OCI-LY7 (cell line): ENCODE data around the gene ARHGEF10L. TPM values are rescaled to one million over a fixed set of nuclear protein-coding genes. Genes with fewer than 3 reads are reported as not detected.

Experiments
- BruUV-seq: library from RNA; stranded (reverse); fragments of 400-500 nt; replicated peaks from 2 replicates; lab custom pipeline; 2021; lab: Mats Ljungman, UMichigan
- CTCF ChIA-PET: fragments of 300-600 bp; sonication (Branson Sonifier 250); formaldehyde crosslinking; loops from one replicate; lab custom pipeline; 2022; ENCODE audit warnings: antibody characterized with exemption; ENCODE audit not compliant: unreplicated experiment; lab: Charles Lee
- POLR2A ChIA-PET: fragments of 300-600 bp; sonication (Branson Sonifier 250); formaldehyde crosslinking; loops from one replicate; lab custom pipeline; 2022; ENCODE audit warnings: antibody characterized with exemption; lab: Charles Lee
- DNase-seq: peaks from one replicate; pipeline ENCODE4 v3.0.0-alpha.2; 2015; ENCODE audit warnings: low spot score
- H2AFZ ChIP-seq: fragments of 200-600 bp; sonication (generic), shearing (Covaris generic); 2 replicates; pipeline ENCODE4 v1.6.1; 2014; ENCODE audit warnings: mild to moderate bottlenecking, antibody characterized with exemption, low read length, moderate library complexity
- H3K27ac ChIP-seq: fragments of 200-600 bp; sonication (generic); 2 replicates; pipeline ENCODE4 v1.5.1; 2014; ENCODE audit warnings: mixed run types, low read depth, mild to moderate bottlenecking, moderate library complexity, low read length, inconsistent platforms; ENCODE audit not compliant: poor library complexity, severe bottlenecking
- H3K36me3 ChIP-seq: fragments of 200-600 bp; sonication (generic); 2 replicates; pipeline ENCODE4 v1.6.1; 2014; ENCODE audit warnings: mild to moderate bottlenecking, antibody characterized with exemption, low read length, moderate library complexity, mixed read lengths; ENCODE audit not compliant: insufficient read depth
- H3K4me1 ChIP-seq: fragments of 200-600 bp; sonication (generic); 2 replicates; pipeline ENCODE4 v1.5.1; 2014; ENCODE audit warnings: mild to moderate bottlenecking, low read length; ENCODE audit not compliant: insufficient read depth, poor library complexity, severe bottlenecking
- H3K4me2 ChIP-seq: fragments of 200-600 bp; sonication (generic); 2 replicates; pipeline ENCODE4 v1.6.1; 2014; ENCODE audit warnings: mild to moderate bottlenecking, low read length
- H3K4me3 ChIP-seq: fragments of 200-600 bp; sonication (generic); 2 replicates; pipeline ENCODE4 v1.5.1; 2014; ENCODE audit warnings: mild to moderate bottlenecking, low read depth, low read length; ENCODE audit not compliant: poor library complexity, severe bottlenecking
- H3K79me2 ChIP-seq: fragments of 200-600 bp; sonication (generic); 2 replicates; pipeline ENCODE4 v1.6.1; 2016; ENCODE audit warnings: low read depth, mild to moderate bottlenecking, low read length, moderate library complexity, mixed read lengths; ENCODE audit not compliant: insufficient read depth
- H3K9me2 ChIP-seq: fragments of 200-600 bp; sonication (generic); 2 replicates; pipeline ENCODE4 v1.6.1; 2016; ENCODE audit warnings: mild to moderate bottlenecking, low read length, mixed read lengths; ENCODE audit not compliant: insufficient read depth
- H3K9me3 ChIP-seq: fragments of 200-600 bp; sonication (generic); 2 replicates; pipeline ENCODE4 v1.6.1; 2014; ENCODE audit warnings: mild to moderate bottlenecking, mixed run types, low read length, mixed read lengths
- H4K20me1 ChIP-seq: fragments of 200-600 bp; sonication (generic); 2 replicates; pipeline ENCODE4 v1.6.1; 2014; ENCODE audit warnings: mild to moderate bottlenecking, antibody characterized with exemption, low read length, moderate library complexity, mixed read lengths; ENCODE audit not compliant: insufficient read depth
- EZH2phosphoT487 ChIP-seq: fragments of 200-600 bp; sonication (generic); IDR thresholded peaks from 2 replicates; pipeline ENCODE4 v1.6.1; 2018; ENCODE audit warnings: low read depth, borderline replicate concordance, mild to moderate bottlenecking, mixed run types, antibody characterized with exemption, low read length, moderate library complexity, mixed read lengths
- intact Hi-C: fragments of 100-400 bp; cut with micrococcal nuclease; formaldehyde crosslinking; loops from one replicate; pipeline ENCODE4 v1.10.0; 2022; ENCODE audit not compliant: unreplicated experiment
- total RNA-seq, 2 experiments: library from RNA; depleted of rRNA in 1 of 2; stranded (reverse); fragments of >200 nt in 1 of 2; shearing (Covaris generic) in 1 of 2; gene quantifications; 2 replicates each; pipeline ENCODE4 v1.2.3, GENCODE V29; 2014 to 2022
- TF ChIP-seq, protein P1 (sequence below): fragments of 200-600 bp; sonication (generic); conservative IDR thresholded peaks from 2 replicates; pipeline ENCODE4 v1.5.1; 2014; ENCODE audit warnings: mild to moderate bottlenecking, antibody characterized with exemption, low read length, moderate library complexity, mixed read lengths

ARHGEF10L gene
- total RNA-seq, 2 experiments from 2014 or later = 2.4 TPM; not detected in 1

DNA sequence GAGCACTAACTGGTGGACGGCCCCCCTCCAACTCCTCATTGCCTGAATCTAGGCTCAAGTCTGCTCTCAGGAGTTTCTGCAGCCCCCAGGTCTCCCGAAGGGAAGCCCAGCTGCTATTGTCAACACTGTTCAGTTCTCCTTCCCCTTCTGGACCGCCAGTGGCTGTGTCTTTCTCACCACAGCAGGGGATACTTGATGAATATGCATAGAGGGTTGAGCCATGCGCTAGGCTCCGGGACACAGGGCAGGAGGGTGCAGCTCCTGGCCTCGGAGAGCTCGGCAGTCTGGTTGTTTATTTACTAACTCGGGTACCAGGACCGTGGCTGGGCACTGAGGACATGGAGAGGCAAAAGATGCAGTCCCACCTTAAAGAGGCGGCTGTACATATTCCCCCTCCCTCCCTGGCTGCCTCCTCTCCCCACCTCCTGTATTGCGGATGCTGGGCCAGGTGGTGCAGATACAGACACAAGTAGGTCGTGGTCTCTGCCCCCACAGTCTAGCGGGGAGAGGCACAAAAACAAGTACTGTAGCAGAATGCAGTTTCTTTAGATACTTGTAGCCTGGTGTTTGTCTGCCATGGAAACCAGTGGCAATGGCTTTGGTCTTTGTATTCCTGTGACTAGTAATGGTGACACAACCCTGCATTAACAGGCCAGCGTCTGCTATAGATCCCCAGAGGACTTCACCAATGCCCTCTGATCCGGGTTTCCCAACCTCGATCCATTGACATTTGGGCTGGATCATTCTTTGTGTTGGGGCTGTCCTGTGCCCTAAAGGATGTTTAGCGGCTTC is 26.2 kb downstream of the ARHGEF10L start:
- H3K4me3 ChIP-seq = no peak overlapping the region
- no peaks in the 10 kb centered on the region for H3K9me2 ChIP-seq
- H3K27ac ChIP-seq = no peak overlapping the region
- ChIA-PET POLR2A (no interaction called here), CTCF (no interaction called here)
- no peak for DNase-seq
- no peaks in the 10 kb centered on the region for H3K36me3 ChIP-seq
- H2AFZ ChIP-seq = no peak overlapping the region
- H3K79me2 ChIP-seq = no peaks in the 10 kb centered on the region
- intact Hi-C loops = no loop called here
- BruUV-seq = no TSS peak
- no peaks in the 10 kb centered on the region for H3K9me3 ChIP-seq
- no peaks in the 10 kb centered on the region for H3K4me1 ChIP-seq
- no peaks in the 10 kb centered on the region for H4K20me1 ChIP-seq
- TF ChIP-seq, protein P1, sequence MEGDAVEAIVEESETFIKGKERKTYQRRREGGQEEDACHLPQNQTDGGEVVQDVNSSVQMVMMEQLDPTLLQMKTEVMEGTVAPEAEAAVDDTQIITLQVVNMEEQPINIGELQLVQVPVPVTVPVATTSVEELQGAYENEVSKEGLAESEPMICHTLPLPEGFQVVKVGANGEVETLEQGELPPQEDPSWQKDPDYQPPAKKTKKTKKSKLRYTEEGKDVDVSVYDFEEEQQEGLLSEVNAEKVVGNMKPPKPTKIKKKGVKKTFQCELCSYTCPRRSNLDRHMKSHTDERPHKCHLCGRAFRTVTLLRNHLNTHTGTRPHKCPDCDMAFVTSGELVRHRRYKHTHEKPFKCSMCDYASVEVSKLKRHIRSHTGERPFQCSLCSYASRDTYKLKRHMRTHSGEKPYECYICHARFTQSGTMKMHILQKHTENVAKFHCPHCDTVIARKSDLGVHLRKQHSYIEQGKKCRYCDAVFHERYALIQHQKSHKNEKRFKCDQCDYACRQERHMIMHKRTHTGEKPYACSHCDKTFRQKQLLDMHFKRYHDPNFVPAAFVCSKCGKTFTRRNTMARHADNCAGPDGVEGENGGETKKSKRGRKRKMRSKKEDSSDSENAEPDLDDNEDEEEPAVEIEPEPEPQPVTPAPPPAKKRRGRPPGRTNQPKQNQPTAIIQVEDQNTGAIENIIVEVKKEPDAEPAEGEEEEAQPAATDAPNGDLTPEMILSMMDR = no peak
- TF ChIP-seq EZH2phosphoT487 = no peak
- H3K4me2 ChIP-seq = no peak overlapping the region

DNA sequence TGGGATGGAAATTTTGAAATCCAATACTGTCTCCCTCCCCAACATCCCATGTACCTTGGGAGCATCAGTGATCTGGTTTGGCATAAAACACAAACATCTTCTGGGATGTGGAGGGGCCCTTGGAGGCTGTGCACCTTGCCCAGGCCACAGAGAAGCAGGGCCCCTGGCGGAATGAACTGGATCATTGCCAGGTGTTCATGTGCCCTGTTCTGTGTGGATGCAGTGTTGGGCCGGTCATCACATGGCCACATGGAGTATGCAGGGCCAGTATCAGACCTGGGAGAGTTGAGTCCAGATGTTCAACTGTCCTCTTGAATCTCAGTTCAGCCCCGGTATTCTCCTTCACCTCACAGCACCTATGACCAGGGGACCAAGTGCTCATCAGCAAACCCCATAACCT is 26.9 kb downstream of the ARHGEF10L start:
- CTCF ChIA-PET = no interaction called here
- no peak overlapping the region for H3K27ac ChIP-seq

More for the DNA sequence above, 26.9 kb downstream of the ARHGEF10L start:
- H4K20me1 ChIP-seq = no peaks in the 10 kb centered on the region
- BruUV-seq = no TSS peak
- no peak for DNase-seq
- no peaks in the 10 kb centered on the region for H3K9me2 ChIP-seq
- H3K4me3 ChIP-seq = no peak overlapping the region
- H3K4me1 ChIP-seq = no peaks in the 10 kb centered on the region
- H3K79me2 ChIP-seq = no peaks in the 10 kb centered on the region
- H3K9me3 ChIP-seq = no peaks in the 10 kb centered on the region
- no peak for TF ChIP-seq EZH2phosphoT487
- TF ChIP-seq, protein P1 = no peak
- no peak overlapping the region for H3K4me2 ChIP-seq
- H2AFZ ChIP-seq = no peak overlapping the region
- intact Hi-C loops = no loop called here
- POLR2A ChIA-PET = no interaction called here
- H3K36me3 ChIP-seq = no peaks in the 10 kb centered on the region
